ENCODE results near the gene EGFL6. TPM values are rescaled to one million over a fixed set of nuclear protein-coding genes. Genes with fewer than 3 reads are reported as not detected.
"Not testable (repeated sequence)": the region's sequence is repeated elsewhere in the genome, so short reads cannot be mapped to it uniquely, and the experiment has no call there.

EGFL6 gene
- total RNA-seq, 1 donor from 2014 or later, result 2.0 TPM

- H3K4me3 Mint-ChIP-seq, result no peak overlapping the region
- no peaks in the 10 kb centered on the region for H3K9me3 Mint-ChIP-seq
- no peak for DNase-seq (ENCODE audit: low spot score)
- intact Hi-C loops (cut with micrococcal nuclease), result no loop called here
- no peaks in the 10 kb centered on the region for H3K4me1 Mint-ChIP-seq (ENCODE audit: low read depth)
- no peak overlapping the region for H3K27ac Mint-ChIP-seq
- H3K36me3 Mint-ChIP-seq (ENCODE audit: low read depth), result no peaks in the 10 kb centered on the region
- H3K27me3 Mint-ChIP-seq (ENCODE audit: insufficient read depth), result no peaks in the 10 kb centered on the region
Measured at GRCh38 chrX:13605611-13606010, 36.2 kb downstream of the EGFL6 start.

DNA sequence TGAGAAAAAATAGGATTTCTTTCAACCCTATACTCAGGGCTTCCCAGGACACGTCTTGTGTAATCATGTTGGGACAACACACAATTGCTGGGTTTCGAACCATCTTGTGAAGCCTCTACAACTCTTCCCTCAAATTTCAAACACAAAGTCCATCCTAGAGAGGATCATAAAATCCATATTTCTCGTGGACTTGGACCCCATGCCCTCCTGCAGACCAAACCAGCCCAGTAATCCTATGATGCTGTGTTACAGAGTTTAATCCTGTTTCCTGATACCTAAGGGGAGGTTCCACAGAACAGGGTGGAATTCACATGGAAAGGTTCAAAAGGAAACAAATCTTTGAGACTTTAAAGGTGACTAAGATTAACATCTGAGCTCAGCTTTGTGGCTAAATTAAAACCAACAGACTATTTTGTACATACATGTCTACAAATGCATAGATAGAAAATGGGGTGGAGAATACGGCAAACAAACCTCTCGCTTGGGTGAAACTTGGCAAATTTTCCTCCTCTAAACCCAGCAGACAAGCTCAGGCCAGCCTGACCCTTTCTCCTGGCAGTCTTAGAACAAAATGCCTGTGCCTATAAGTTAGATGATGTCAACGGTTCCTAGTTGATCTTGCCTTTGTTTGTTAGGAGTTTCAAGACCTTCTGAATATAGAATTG lies 38.1 kb downstream of the EGFL6 start:
- no peaks in the 10 kb centered on the region for H3K9me3 Mint-ChIP-seq
- H3K27ac Mint-ChIP-seq, result no peak overlapping the region
- H3K4me1 Mint-ChIP-seq (ENCODE audit: low read depth), result no peaks in the 10 kb centered on the region
- H3K36me3 Mint-ChIP-seq (ENCODE audit: low read depth), result no peaks in the 10 kb centered on the region
- intact Hi-C loops (cut with micrococcal nuclease), result no loop called here
- H3K27me3 Mint-ChIP-seq (ENCODE audit: insufficient read depth), result no peaks in the 10 kb centered on the region
- DNase-seq (ENCODE audit: low spot score), result no peak
- no peak overlapping the region for H3K4me3 Mint-ChIP-seq

DNA sequence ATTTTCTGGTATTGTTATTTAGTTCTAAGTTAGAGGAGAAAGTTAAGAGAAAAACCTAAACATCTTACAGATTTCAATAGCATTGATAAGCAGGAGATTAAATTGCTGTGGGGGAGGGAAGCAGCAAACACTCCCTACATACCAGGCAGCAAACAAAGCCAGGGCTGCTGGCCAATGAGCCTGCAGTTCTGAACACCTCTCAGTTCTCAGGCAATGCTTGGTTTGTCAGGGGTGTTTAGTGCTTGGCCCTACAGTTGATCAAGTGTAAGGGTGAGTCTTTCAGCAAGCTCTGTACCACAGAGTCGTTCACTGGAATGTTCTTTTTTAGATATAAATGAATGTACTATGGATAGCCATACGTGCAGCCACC lies 38.6 kb downstream of the EGFL6 start:
- no peak for DNase-seq (ENCODE audit: low spot score)
- Mint-ChIP-seq H3K9me3 (no peaks in the 10 kb centered on the region), H3K4me3 (no peak overlapping the region), H3K27ac (no peak overlapping the region), H3K36me3 (ENCODE audit: low read depth) (no peaks in the 10 kb centered on the region), H3K4me1 (ENCODE audit: low read depth) (no peaks in the 10 kb centered on the region), H3K27me3 (ENCODE audit: insufficient read depth) (no peaks in the 10 kb centered on the region)
- intact Hi-C loops (cut with micrococcal nuclease), result no loop called here

GRCh38 chrX:13614154-13614553 lies 44.8 kb downstream of the EGFL6 start:
- H3K4me3 Mint-ChIP-seq, result no peak overlapping the region
- intact Hi-C loops (cut with micrococcal nuclease), result loop anchor here (2.0 kb wide), 2 partner anchors 39 kb away; partner anchors contain the start of gene TCEANC

GRCh38 chrX:13620207-13620606 lies 50.8 kb downstream of the EGFL6 start:
- H3K27me3 Mint-ChIP-seq (ENCODE audit: insufficient read depth), result no peaks in the 10 kb centered on the region
- H3K27ac Mint-ChIP-seq, result no peak overlapping the region
- no peak for DNase-seq (ENCODE audit: low spot score)
- H3K36me3 Mint-ChIP-seq (ENCODE audit: low read depth), result no peaks in the 10 kb centered on the region
- no peaks in the 10 kb centered on the region for H3K9me3 Mint-ChIP-seq
- intact Hi-C loops (cut with micrococcal nuclease), result no loop called here
- peaks cover 1% of the 10 kb centered on the region for H3K4me1 Mint-ChIP-seq (ENCODE audit: low read depth)
- H3K4me3 Mint-ChIP-seq, result no peak overlapping the region

More at GRCh38 chrX:13614154-13614553, 44.8 kb downstream of the EGFL6 start:
- H3K27ac Mint-ChIP-seq, result no peak overlapping the region
- H3K36me3 Mint-ChIP-seq (ENCODE audit: low read depth), result no peaks in the 10 kb centered on the region
- H3K4me1 Mint-ChIP-seq (ENCODE audit: low read depth), result peaks cover 4% of the 10 kb centered on the region
- H3K27me3 Mint-ChIP-seq (ENCODE audit: insufficient read depth), result no peaks in the 10 kb centered on the region
- no peak for DNase-seq (ENCODE audit: low spot score)
- no peaks in the 10 kb centered on the region for H3K9me3 Mint-ChIP-seq

DNA sequence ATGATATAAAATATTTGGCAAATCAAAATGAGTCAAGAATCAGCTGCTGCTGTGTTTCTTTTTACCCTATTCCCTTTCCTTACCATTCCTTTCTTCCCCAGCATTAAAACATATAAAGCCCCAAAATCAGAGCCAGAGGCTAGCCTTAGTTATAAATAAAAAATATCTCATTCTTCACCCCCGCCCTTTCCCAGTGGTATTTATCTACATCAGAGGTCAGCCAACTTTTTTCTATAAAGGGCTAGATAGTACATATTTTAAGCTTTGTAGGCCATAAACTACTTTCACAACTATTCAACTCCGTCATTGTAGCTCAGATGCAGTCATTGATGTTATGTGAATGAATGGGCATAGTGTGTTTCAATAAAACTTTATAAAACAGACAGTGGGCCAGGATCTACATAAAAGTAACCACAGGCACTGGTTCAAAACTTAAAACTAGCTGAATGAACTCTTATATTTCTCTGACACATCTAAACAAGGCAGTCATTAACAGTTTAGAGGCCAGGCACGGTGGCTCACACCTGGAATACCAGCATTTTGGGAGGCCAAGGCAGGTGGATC lies 53.1 kb downstream of the EGFL6 start:
- Mint-ChIP-seq H3K27me3 (ENCODE audit: insufficient read depth) (no peaks in the 10 kb centered on the region), H3K27ac (no peak overlapping the region), H3K9me3 (no peaks in the 10 kb centered on the region), H3K4me3 (no peak overlapping the region), H3K36me3 (ENCODE audit: low read depth) (no peaks in the 10 kb centered on the region), H3K4me1 (ENCODE audit: low read depth) (no peaks in the 10 kb centered on the region)
- intact Hi-C loops (cut with micrococcal nuclease), result no loop called here
- DNase-seq (ENCODE audit: low spot score), result no peak

DNA sequence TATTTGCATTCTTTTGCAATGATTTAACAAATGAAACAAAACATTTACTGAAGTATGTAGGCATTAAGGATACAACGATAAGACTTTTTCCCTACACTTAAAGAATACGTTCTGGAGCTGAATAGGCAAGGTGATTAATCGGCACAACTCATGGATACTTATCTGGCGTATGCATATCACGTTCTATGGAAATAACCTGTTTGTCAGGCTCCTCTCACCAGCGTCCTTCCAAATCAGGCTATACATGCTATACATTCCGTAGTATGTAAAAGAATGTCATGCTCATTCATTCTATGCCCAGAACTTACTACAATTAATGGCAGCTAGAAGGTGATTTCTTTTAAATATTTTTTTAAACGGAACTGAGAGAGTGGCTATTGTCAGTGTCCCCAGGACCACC lies 57.9 kb downstream of the EGFL6 start:
- H3K4me3 Mint-ChIP-seq, result no peak overlapping the region
- H3K9me3 Mint-ChIP-seq, result no peaks in the 10 kb centered on the region
- H3K4me1 Mint-ChIP-seq (ENCODE audit: low read depth), result no peaks in the 10 kb centered on the region
- H3K36me3 Mint-ChIP-seq (ENCODE audit: low read depth), result peaks cover 2% of the 10 kb centered on the region
- no peak for DNase-seq (ENCODE audit: low spot score)
- H3K27ac Mint-ChIP-seq, result no peak overlapping the region
- intact Hi-C loops (cut with micrococcal nuclease), result no loop called here
- H3K27me3 Mint-ChIP-seq (ENCODE audit: insufficient read depth), result no peaks in the 10 kb centered on the region

DNA sequence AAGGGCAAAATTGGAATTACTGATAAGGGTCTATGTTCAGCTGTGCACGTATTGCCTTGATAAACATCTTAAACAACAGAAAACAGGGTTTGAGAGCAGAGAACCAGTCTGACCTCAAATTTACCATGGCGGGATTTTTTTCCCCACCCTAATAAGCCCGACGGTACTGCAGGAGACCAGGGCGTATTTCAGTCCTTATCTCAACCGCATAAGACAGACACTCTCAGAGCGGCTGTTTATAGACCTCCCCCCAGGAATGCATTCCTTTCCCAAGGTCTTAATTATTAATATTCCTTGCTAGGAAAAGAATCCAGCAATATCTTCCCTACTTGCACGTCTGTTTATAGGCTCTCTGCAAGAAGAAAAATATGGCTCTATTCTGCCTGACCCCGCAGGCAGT lies 67.8 kb downstream of the EGFL6 start:
- DNase-seq (ENCODE audit: low spot score); intact Hi-C loops (cut with micrococcal nuclease); H3K27me3 Mint-ChIP-seq (ENCODE audit: insufficient read depth); H3K36me3 Mint-ChIP-seq (ENCODE audit: low read depth); H3K27ac Mint-ChIP-seq; H3K4me3 Mint-ChIP-seq; H3K4me1 Mint-ChIP-seq (ENCODE audit: low read depth): not testable (repeated sequence)
- H3K9me3 Mint-ChIP-seq, result peaks cover 19% of the 10 kb centered on the region

GRCh38 chrX:13638021-13638420 lies 68.6 kb downstream of the EGFL6 start:
- no peak for DNase-seq (ENCODE audit: low spot score)
- H3K27ac Mint-ChIP-seq, result no peak overlapping the region
- no peak overlapping the region for H3K4me3 Mint-ChIP-seq
- peaks cover 19% of the 10 kb centered on the region for H3K9me3 Mint-ChIP-seq
- H3K27me3 Mint-ChIP-seq (ENCODE audit: insufficient read depth), result no peaks in the 10 kb centered on the region
- H3K36me3 Mint-ChIP-seq (ENCODE audit: low read depth), result peaks cover 2% of the 10 kb centered on the region
- intact Hi-C loops (cut with micrococcal nuclease), result no loop called here
- H3K4me1 Mint-ChIP-seq (ENCODE audit: low read depth), result no peaks in the 10 kb centered on the region

- peaks cover 19% of the 10 kb centered on the region for H3K9me3 Mint-ChIP-seq
- H3K27me3 Mint-ChIP-seq (ENCODE audit: insufficient read depth), result no peaks in the 10 kb centered on the region
- no peak overlapping the region for H3K27ac Mint-ChIP-seq
- H3K36me3 Mint-ChIP-seq (ENCODE audit: low read depth), result peaks cover 2% of the 10 kb centered on the region
- no peak for DNase-seq (ENCODE audit: low spot score)
- H3K4me3 Mint-ChIP-seq, result no peak overlapping the region
- intact Hi-C loops (cut with micrococcal nuclease), result no loop called here
- H3K4me1 Mint-ChIP-seq (ENCODE audit: low read depth), result no peaks in the 10 kb centered on the region
Measured at GRCh38 chrX:13638826-13639225, 69.4 kb downstream of the EGFL6 start.

GRCh38 chrX:13641684-13642083 lies 72.3 kb downstream of the EGFL6 start:
- H3K4me1 Mint-ChIP-seq (ENCODE audit: low read depth); DNase-seq (ENCODE audit: low spot score); H3K27me3 Mint-ChIP-seq (ENCODE audit: insufficient read depth); H3K36me3 Mint-ChIP-seq (ENCODE audit: low read depth); H3K27ac Mint-ChIP-seq; H3K9me3 Mint-ChIP-seq; intact Hi-C loops (cut with micrococcal nuclease); H3K4me3 Mint-ChIP-seq: not testable (repeated sequence)

DNA sequence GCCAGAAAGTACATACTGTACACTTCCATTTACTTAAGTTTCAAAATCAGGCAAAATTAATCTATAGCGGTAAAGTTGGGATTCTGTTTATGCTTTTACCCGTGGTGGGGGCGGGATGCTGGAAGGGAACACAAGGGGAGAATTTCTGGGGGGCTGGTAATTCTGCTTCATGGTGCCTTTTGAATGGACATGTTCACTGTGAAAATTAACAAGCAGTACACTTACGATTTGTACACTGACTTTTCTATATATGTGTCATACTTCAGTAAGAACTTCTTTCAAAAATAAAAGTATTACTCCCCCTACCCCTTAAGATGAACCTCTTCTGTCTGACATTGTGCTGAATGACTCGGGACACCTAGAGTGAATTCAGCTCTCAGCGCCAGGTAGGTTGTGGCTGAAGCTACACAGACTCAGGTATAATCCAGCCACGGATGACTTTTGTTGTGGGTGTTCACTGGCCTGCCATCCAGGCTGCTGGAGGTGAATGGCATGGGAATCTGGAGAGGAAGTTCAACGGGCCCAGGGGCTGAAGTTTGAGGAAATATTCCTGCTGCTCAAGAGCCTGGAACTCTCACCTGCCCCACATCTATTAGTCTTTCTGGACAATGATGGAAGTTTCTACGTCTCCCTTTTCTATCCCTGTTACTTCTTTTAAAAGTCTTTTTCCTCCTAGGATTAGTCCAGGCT lies 76.2 kb downstream of the EGFL6 start:
- Mint-ChIP-seq H3K9me3 (no peaks in the 10 kb centered on the region), H3K4me1 (ENCODE audit: low read depth) (peaks cover 16% of the 10 kb centered on the region), H3K27ac (no peak overlapping the region), H3K27me3 (ENCODE audit: insufficient read depth) (no peaks in the 10 kb centered on the region), H3K36me3 (ENCODE audit: low read depth) (no peaks in the 10 kb centered on the region), H3K4me3 (no peak overlapping the region)
- no peak for DNase-seq (ENCODE audit: low spot score)
- intact Hi-C loops (cut with micrococcal nuclease), result loop anchor here (1.0 kb wide), 1 partner anchor 139 kb away; no protein-coding TSS in a partner anchor

DNA sequence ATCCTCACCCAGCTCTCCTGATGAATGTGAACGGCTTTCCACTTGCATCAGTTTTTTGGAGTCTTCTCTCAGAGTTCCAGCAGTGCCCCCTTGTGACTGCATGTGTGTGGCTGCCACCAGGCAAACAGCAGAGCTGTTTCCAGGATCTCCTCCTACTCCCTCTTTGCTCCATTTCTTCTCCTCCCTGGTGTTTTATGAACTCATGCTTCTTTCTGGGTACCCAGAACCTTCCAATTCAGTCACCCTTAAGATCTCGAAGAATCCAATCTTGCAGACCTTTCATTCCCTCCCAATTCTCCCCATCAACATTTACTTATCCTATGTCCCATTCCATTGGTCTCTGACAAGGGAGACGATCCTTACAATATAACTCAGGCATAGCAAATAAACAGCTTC lies 76.8 kb downstream of the EGFL6 start:
- Mint-ChIP-seq H3K36me3 (ENCODE audit: low read depth) (no peaks in the 10 kb centered on the region), H3K9me3 (no peaks in the 10 kb centered on the region), H3K4me1 (ENCODE audit: low read depth) (peaks cover 16% of the 10 kb centered on the region), H3K27ac (no peak overlapping the region), H3K4me3 (no peak overlapping the region), H3K27me3 (ENCODE audit: insufficient read depth) (no peaks in the 10 kb centered on the region)
- intact Hi-C loops (cut with micrococcal nuclease), result loop anchor here (1.0 kb wide), 1 partner anchor 140 kb away; no protein-coding TSS in a partner anchor
- no peak for DNase-seq (ENCODE audit: low spot score)

Measured in activated T-helper 1 cell treated with anti-CD3 and anti-CD28 coated beads, Interleukin-12 subunit alpha, Interleukin-12 subunit beta, Interleukin-2, Interleukin-4 antibody, amounts not matched to agents 30 ng/mL and 10 ng/mL and 1 ng/mL, durations not matched to agents 14 hours and 24 hours and 36 hours (primary cell).